ENCODE measurements around the gene ARHGAP6.

The ARHGAP6 gene

DNA sequence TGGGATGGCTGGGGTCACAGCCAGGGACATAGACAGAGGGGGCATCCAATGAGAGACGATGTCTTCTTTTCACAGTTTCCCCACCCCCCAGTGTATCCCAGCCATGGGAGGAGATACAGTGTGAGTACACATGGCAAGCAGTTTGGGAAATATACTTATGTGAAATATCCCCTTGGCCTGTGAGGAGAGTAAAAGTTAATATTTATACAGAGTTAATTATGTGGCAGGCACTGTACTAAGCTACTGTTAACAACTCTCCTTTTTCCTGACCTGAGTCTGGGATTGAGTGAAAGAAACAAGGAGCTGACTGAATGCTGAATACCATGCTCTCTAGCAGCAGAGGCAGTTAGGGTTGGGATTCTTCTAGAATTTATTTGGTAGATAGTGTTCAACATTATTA, 519.3 kb downstream of the ARHGAP6 start:
- TF ChIP-seq POLR2A (IDR thresholded peaks at IDR 0.05; ENCODE audit: extremely low read depth, insufficient read length) (no peak), MYC (IDR thresholded peaks at IDR 0.05; ENCODE audit: low read depth, low read length) (no peak), MAX (IDR thresholded peaks at IDR 0.05; ENCODE audit: low read depth, low read length) (no peak)
- TF ChIP-seq, protein P1, sequence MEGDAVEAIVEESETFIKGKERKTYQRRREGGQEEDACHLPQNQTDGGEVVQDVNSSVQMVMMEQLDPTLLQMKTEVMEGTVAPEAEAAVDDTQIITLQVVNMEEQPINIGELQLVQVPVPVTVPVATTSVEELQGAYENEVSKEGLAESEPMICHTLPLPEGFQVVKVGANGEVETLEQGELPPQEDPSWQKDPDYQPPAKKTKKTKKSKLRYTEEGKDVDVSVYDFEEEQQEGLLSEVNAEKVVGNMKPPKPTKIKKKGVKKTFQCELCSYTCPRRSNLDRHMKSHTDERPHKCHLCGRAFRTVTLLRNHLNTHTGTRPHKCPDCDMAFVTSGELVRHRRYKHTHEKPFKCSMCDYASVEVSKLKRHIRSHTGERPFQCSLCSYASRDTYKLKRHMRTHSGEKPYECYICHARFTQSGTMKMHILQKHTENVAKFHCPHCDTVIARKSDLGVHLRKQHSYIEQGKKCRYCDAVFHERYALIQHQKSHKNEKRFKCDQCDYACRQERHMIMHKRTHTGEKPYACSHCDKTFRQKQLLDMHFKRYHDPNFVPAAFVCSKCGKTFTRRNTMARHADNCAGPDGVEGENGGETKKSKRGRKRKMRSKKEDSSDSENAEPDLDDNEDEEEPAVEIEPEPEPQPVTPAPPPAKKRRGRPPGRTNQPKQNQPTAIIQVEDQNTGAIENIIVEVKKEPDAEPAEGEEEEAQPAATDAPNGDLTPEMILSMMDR (IDR thresholded peaks at IDR 0.05; ENCODE audit: low read depth, low read length), result no peak

DNA sequence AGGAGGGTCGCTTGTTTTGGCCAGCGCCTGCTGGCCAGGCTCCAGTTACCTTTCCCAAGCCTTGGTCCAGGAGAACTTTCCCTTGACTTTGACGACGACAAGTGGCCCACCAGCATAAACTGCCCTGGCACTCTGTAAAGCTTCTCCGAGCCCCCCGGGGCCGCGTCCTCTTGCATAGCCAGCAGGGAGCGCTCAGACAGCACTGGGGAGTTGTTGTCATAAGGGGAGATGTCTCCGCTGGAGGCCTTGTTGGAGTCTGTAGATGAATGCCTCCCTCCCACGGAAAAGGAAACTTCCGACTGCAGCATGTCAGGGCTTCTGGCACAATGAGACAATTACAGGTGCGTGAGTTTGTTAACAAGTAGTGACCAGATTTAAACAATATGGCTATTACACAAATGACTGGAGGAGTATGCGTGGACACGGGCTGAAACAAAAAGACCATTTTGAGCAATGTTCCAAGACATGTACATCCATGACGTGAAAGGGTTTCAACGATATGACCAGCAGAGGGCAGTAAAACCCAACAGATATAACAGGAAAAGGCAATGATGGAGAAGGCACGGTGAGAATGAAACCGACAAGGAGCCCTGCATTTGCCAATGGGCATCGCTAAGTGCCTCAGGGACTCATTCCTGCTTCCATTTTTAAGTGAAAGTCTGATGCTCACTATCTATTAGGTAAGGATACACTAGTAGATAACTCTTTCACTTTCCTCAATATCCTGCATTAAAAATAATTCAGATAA, 521.6 kb downstream of the ARHGAP6 start:
- TF ChIP-seq MAX (IDR thresholded peaks at IDR 0.05; ENCODE audit: low read depth, low read length), result no peak
- TF ChIP-seq POLR2A (IDR thresholded peaks at IDR 0.05; ENCODE audit: extremely low read depth, insufficient read length), result no peak
- TF ChIP-seq, protein P1 (IDR thresholded peaks at IDR 0.05; ENCODE audit: low read depth, low read length), result peak; percentile 46
- no peak overlapping the region for H3K4me3 ChIP-seq (ENCODE audit: low read depth, low read length)
- DNase-seq (ENCODE audit: low read depth), result peak; percentile 70

More for the DNA sequence above, 519.3 kb downstream of the ARHGAP6 start:
- no peak overlapping the region for H3K4me3 ChIP-seq (ENCODE audit: low read depth, low read length)
- DNase-seq (ENCODE audit: low read depth), result no peak

DNA sequence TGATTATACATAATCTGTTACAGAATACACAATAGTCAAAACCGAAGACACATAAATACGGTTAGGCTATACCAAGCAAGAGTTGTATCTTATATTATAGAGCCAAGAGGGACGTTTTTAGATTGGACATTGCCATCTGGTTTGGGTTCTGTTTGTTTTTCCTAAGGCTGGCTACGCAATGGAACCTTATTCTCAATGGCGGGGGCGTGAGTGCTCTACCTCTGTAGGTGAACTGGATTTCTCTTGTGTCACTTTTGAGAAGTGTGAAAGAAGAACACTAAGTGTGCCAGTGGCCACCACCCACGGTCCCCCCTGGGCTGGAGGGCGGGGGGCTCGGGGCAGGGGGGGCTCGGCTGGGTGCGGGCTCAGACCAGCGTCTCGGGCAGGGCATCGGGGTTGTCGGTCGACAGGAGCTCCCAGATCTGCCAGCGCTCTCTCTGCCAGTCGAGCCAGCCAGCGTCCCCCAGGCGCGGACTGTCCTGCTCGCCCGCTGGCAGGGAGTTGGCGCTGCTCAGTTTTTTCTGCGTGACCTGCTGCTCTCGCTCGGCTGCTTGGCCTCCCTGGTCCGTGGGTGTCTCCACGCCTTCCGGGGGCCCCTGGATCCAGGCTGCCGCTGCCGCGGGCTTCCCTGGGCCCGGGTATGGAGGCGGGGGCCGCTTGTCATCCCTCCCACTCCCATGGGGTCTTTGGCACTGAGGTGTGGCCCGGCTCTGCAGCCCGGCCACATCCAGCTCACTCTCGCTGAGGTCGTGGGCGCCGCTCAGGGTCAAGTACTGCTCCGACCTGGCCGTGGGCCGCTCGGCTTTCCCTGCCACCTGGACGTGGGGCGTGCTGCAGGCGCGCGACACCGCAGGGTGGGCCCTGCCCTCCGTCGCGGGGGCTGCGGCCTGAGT, 527.0 kb downstream of the ARHGAP6 start:
- no peak for DNase-seq (ENCODE audit: low read depth)
- TF ChIP-seq MYC (IDR thresholded peaks at IDR 0.05; ENCODE audit: low read depth, low read length) (no peak), POLR2A (IDR thresholded peaks at IDR 0.05; ENCODE audit: extremely low read depth, insufficient read length) (no peak)
- H3K4me3 ChIP-seq (ENCODE audit: low read depth, low read length), result no peak overlapping the region

DNA sequence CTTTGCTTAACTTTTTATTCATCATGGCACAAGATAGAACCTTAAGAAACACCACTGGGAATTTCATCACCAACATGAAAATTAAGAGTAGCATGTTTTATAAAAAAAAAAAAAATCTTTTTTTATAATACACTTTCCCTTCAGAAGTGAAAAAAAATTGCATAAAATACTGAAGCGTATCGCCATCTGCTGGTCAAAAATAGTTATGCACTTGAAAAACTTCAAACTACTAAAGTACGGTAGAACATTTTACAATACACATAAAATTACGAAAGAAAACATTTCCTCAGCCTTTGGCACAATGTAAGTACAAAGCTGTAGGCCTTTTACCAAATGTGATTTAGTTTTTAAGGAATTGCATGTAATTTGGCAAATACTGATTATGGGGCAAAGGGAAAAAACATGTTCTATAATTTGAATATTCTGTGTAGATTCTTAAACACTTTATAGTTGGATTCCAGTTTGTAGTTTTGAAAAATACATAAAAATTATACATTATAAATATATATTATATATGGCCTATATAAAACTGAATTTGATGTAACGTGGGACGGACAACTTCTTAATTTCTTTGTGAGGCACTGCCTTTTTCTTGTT, 528.1 kb downstream of the ARHGAP6 start:
- TF ChIP-seq MAX (IDR thresholded peaks at IDR 0.05; ENCODE audit: low read depth, low read length) (no peak), MYC (IDR thresholded peaks at IDR 0.05; ENCODE audit: low read depth, low read length) (no peak), POLR2A (IDR thresholded peaks at IDR 0.05; ENCODE audit: extremely low read depth, insufficient read length) (no peak)
- TF ChIP-seq, protein P1 (IDR thresholded peaks at IDR 0.05; ENCODE audit: low read depth, low read length), result peak; percentile 15
- DNase-seq (ENCODE audit: low read depth), result peak; percentile 37
- no peak overlapping the region for H3K4me3 ChIP-seq (ENCODE audit: low read depth, low read length)

DNA sequence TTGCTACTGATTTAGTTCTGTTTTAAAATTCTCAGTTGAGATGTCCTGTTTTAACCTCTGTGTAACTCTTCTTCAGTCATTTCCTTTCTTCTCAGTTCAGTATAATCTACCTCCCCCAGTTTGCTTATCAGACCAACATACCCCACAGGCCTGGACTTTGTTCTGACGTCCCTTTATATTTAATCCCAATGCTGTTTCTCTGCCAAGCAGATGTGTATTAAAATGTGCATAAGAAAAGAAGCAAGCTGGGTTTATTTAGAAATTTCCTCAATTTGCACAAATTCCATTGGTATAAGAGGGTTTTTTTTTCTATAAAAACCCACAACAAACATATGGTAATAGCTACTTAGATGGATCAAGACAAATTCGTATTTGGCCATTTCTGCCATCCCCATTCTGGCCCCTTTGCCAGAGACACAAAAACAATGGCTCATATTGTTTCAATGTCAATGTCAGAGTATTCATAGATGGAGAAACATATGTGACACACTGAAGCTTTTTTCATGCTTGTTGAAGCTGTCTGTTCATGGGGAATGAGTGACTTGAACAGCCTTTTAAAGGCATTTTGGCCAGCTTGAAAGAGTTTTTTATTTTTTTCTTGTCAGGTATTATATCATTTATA, 530.0 kb downstream of the ARHGAP6 start:
- no peak for DNase-seq (ENCODE audit: low read depth)
- no peak overlapping the region for H3K4me3 ChIP-seq (ENCODE audit: low read depth, low read length)
- TF ChIP-seq MAX (IDR thresholded peaks at IDR 0.05; ENCODE audit: low read depth, low read length), result no peak
- TF ChIP-seq, protein P1 (IDR thresholded peaks at IDR 0.05; ENCODE audit: low read depth, low read length), result no peak
- no peak for TF ChIP-seq MYC (IDR thresholded peaks at IDR 0.05; ENCODE audit: low read depth, low read length)
- no peak for TF ChIP-seq POLR2A (IDR thresholded peaks at IDR 0.05; ENCODE audit: extremely low read depth, insufficient read length)
